Loucy (cell line): ENCODE results near the gene KIZ.
A peak's percentile ranks its signal among the peaks of the same experiment; 100 is the strongest.

Experiments
- H2AFZ ChIP-seq: fragments of 200-600 bp; sonication (generic); 2 replicates; pipeline ENCODE4 v1.6.0; 2016; ENCODE audit warnings: antibody characterized with exemption, mild to moderate bottlenecking, low read length, moderate library complexity
- H3F3A ChIP-seq: fragments of 200-600 bp; 2 replicates; pipeline ENCODE4 v1.6.0; 2016; ENCODE audit warnings: antibody characterized with exemption, low read depth, mild to moderate bottlenecking
- H3K27me3 ChIP-seq: fragments of 200-600 bp; sonication (generic); 2 replicates; pipeline ENCODE4 v1.6.1; 2014; ENCODE audit warnings: low read length, mild to moderate bottlenecking; ENCODE audit not compliant: insufficient read depth, poor library complexity, severe bottlenecking
- H3K36me3 ChIP-seq: fragments of 200-600 bp; sonication (generic); 2 replicates; pipeline ENCODE4 v1.6.1; 2016; ENCODE audit warnings: low read length; ENCODE audit not compliant: insufficient read depth
- H3K4me1 ChIP-seq: fragments of 200-600 bp; sonication (generic); 2 replicates; pipeline ENCODE4 v1.5.1; 2014; ENCODE audit warnings: low read length, mild to moderate bottlenecking; ENCODE audit not compliant: insufficient read depth, poor library complexity, severe bottlenecking
- H3K4me2 ChIP-seq: fragments of 200-600 bp; sonication (generic); 2 replicates; pipeline ENCODE4 v1.6.0; 2014; ENCODE audit warnings: antibody characterized with exemption, low read length, low read depth, mild to moderate bottlenecking; ENCODE audit not compliant: poor library complexity, severe bottlenecking
- H3K4me3 ChIP-seq: fragments of 200-600 bp; sonication (generic); 2 replicates; pipeline ENCODE4 v1.5.1; 2014; ENCODE audit warnings: low read length, mild to moderate bottlenecking, mixed read lengths; ENCODE audit not compliant: poor library complexity, severe bottlenecking
- H3K79me2 ChIP-seq: fragments of 200-600 bp; sonication (generic); 2 replicates; pipeline ENCODE4 v1.6.1; 2014; ENCODE audit warnings: low read length; ENCODE audit not compliant: insufficient read depth
- H3K9ac ChIP-seq: fragments of 200-600 bp; sonication (generic); 2 replicates; pipeline ENCODE4 v1.6.0; 2014; ENCODE audit warnings: mild to moderate bottlenecking, low read depth, low read length, moderate library complexity; ENCODE audit not compliant: poor library complexity, severe bottlenecking
- H3K9me2 ChIP-seq: fragments of 200-600 bp; sonication (generic); replicated peaks from 2 replicates; pipeline ENCODE4 v1.6.1; 2016; ENCODE audit warnings: low read depth, low read length, mixed read lengths
- H3K9me3 ChIP-seq: fragments of 200-600 bp; sonication (generic); 2 replicates; pipeline ENCODE4 v1.6.1; 2014; ENCODE audit warnings: mild to moderate bottlenecking, antibody characterized with exemption, low read length, low read depth; ENCODE audit not compliant: insufficient read depth
- H4K20me1 ChIP-seq: fragments of 200-600 bp; sonication (generic); 2 replicates; pipeline ENCODE4 v1.6.0; 2014; ENCODE audit warnings: antibody characterized with exemption, low read length, mild to moderate bottlenecking; ENCODE audit not compliant: insufficient read depth, poor library complexity, severe bottlenecking
- EZH2phosphoT487 ChIP-seq: fragments of 200-600 bp; IDR thresholded peaks from 2 replicates; pipeline ENCODE4 v1.6.1; 2018; ENCODE audit warnings: antibody characterized with exemption, mild to moderate bottlenecking, moderate library complexity, borderline replicate concordance
- TF ChIP-seq, protein P1 (sequence below): fragments of 200-600 bp; sonication (generic); conservative IDR thresholded peaks from 2 replicates; pipeline ENCODE4 v1.5.1; 2014; ENCODE audit warnings: mild to moderate bottlenecking, antibody characterized with exemption, low read length

The KIZ gene

DNA sequence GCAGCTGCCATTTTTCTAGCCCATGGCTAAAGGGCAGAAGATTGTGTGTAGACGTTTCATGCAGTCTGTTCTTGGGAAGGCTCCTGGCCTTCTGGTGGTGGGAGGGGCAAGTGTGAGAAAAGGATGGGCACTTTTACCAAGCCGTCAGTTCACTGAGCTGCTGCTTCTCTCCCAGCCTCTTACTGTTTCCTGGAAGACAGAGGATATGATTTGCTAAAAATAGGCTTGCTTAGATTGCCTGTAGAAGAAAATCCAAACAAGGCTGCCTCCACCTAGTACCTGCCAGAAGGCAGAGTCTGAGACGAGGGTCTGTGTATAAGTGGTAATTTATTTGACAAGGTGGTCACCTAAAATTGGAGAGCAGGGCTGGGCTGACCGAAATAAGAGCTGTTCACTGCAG is 7.5 kb downstream of the KIZ start:
- TF ChIP-seq EZH2phosphoT487, result no peak
- TF ChIP-seq, protein P1, sequence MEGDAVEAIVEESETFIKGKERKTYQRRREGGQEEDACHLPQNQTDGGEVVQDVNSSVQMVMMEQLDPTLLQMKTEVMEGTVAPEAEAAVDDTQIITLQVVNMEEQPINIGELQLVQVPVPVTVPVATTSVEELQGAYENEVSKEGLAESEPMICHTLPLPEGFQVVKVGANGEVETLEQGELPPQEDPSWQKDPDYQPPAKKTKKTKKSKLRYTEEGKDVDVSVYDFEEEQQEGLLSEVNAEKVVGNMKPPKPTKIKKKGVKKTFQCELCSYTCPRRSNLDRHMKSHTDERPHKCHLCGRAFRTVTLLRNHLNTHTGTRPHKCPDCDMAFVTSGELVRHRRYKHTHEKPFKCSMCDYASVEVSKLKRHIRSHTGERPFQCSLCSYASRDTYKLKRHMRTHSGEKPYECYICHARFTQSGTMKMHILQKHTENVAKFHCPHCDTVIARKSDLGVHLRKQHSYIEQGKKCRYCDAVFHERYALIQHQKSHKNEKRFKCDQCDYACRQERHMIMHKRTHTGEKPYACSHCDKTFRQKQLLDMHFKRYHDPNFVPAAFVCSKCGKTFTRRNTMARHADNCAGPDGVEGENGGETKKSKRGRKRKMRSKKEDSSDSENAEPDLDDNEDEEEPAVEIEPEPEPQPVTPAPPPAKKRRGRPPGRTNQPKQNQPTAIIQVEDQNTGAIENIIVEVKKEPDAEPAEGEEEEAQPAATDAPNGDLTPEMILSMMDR, result no peak
- H3K4me2 ChIP-seq, result peak overlapping the region; percentile 31
- no peaks in the 10 kb centered on the region for H3K36me3 ChIP-seq
- no peak overlapping the region for H3K4me3 ChIP-seq
- H3K9me2 ChIP-seq, result no peaks in the 10 kb centered on the region
- peaks cover 55% of the 10 kb centered on the region for H3K4me1 ChIP-seq
- H3F3A ChIP-seq, result no peaks in the 10 kb centered on the region
- no peaks in the 10 kb centered on the region for H3K27me3 ChIP-seq
- H3K79me2 ChIP-seq, result peaks cover 26% of the 10 kb centered on the region
- H4K20me1 ChIP-seq, result peaks cover 2% of the 10 kb centered on the region
- H3K9ac ChIP-seq, result peak overlapping the region; percentile 15
- H2AFZ ChIP-seq, result no peak overlapping the region
- H3K9me3 ChIP-seq, result no peaks in the 10 kb centered on the region

DNA sequence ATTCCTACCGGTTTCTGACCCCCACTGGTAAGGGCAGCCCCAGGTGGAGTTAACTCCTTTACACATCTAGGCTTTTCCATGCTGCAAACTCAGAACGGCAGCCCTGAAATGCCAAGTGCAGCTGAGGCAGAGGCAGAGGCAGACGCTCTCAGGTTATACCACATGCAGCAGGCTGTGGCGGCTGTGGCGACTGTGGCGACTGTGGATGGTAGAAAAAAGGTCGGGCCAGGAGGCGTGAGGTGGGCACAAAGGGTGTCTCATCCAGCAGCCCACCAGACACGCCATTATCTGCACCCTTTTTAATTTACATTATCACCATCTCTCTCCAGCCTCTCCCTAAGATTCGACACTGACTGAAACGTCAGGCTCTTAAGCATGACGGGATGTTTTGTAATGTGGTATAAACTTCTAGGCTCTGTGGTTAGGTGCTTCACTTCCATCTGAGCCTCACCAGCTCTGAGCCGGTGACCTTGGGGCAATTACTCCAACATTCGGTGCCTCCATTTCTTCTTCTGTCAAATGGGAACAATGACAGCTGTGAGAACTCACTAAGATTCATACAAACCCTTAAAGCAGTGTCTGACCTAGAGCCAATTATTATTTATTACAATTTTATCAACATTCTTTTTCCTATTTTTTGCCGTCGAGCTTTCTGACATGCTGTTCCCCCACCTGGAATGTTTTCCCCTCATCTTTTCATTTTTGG is 8.2 kb downstream of the KIZ start:
- H4K20me1 ChIP-seq, result no peaks in the 10 kb centered on the region
- no peak for TF ChIP-seq EZH2phosphoT487
- TF ChIP-seq, protein P1, result no peak
- peaks cover 49% of the 10 kb centered on the region for H3K4me1 ChIP-seq
- H3K4me2 ChIP-seq, result peak overlapping the region; percentile 31
- H3K36me3 ChIP-seq, result 0 out of 2 replicates have a peak, but pooled peaks cover under 1% of the 10 kb centered on the region
- no peaks in the 10 kb centered on the region for H3K9me2 ChIP-seq
- H2AFZ ChIP-seq, result no peak overlapping the region
- H3K4me3 ChIP-seq, result no peak overlapping the region
- peaks cover 20% of the 10 kb centered on the region for H3K79me2 ChIP-seq
- H3F3A ChIP-seq, result no peaks in the 10 kb centered on the region
- peak overlapping the region; percentile 15 for H3K9ac ChIP-seq
- no peaks in the 10 kb centered on the region for H3K27me3 ChIP-seq
- no peaks in the 10 kb centered on the region for H3K9me3 ChIP-seq

DNA sequence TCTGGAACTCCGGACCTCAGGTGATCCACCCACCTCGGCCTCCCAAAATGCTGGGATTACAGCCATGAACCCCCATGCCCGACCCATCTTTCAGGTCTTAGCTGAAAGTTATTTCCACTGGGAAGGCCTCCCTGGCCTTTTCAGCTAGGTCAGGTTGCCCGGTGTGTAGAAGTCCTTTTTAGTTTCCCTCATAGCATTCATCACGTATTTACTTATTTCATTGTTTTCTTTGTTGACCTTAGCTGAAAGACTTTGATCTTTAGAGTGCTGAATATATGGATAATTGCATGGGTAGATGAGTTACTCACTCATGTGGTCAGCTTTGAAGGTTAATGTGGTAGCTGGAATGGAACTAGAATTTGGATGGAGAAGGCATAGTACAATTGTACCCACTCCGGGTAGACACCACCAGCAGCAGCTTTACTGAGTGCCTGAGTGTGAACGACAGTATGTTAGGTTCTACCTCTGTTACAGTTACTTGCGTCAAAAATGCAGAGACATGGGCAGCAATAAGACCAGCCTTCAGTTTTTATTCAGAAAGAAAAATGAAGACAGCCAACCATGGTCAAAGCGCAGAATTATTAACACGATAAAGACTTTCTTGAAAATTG is 9.1 kb downstream of the KIZ start:
- Histone ChIP-seq H3K4me2 (no peak overlapping the region), H2AFZ (no peak overlapping the region), H3K4me3 (no peak overlapping the region), H3K9me2 (no peaks in the 10 kb centered on the region), H3K9ac (no peak overlapping the region), H3K79me2 (peaks cover 18% of the 10 kb centered on the region), H3K9me3 (no peaks in the 10 kb centered on the region), H3K4me1 (peaks cover 46% of the 10 kb centered on the region), H4K20me1 (no peaks in the 10 kb centered on the region), H3K27me3 (no peaks in the 10 kb centered on the region), H3K36me3 (peaks cover 8% of the 10 kb centered on the region; the same call in 1 of the 2 replicates), H3F3A (no peaks in the 10 kb centered on the region)
- TF ChIP-seq EZH2phosphoT487, result no peak
- TF ChIP-seq, protein P1, result no peak
